Measurements from ENCODE around the gene GOLIM4. TPM values are rescaled to one million over a fixed set of nuclear protein-coding genes. Genes with fewer than 3 reads are reported as not detected.

GOLIM4 gene
- total and polyA plus RNA-seq, 2 experiments from 2014 or later, result 34.4 to 50.5 TPM

- Histone ChIP-seq H3K27me3 (ENCODE audit: insufficient read depth) (no peaks in the 10 kb centered on the region), H3K27ac (ENCODE audit: low read depth) (no peak overlapping the region), H3K4me3 (no peak overlapping the region), H2AFZ (no peak overlapping the region), H3F3A (replicated peaks; ENCODE audit: low read depth) (no peaks in the 10 kb centered on the region), H4K20me1 (replicated peaks; ENCODE audit: insufficient read depth) (no peaks in the 10 kb centered on the region), H3K4me2 (no peak overlapping the region), H3K9me2 (ENCODE audit: insufficient read depth) (no peaks in the 10 kb centered on the region; the same call in none of the 2 replicates), H3K79me2 (replicated peaks; ENCODE audit: insufficient read depth) (no peaks in the 10 kb centered on the region), H3K36me3 (ENCODE audit: insufficient read depth) (no peaks in the 10 kb centered on the region), H3K4me1 (ENCODE audit: insufficient read depth) (no peaks in the 10 kb centered on the region)
- ATAC-seq (no peak), DNase-seq (ENCODE audit: low spot score) (no peak)
- Mint-ChIP-seq H3K27ac (no peak overlapping the region), H3K4me1 (no peaks in the 10 kb centered on the region; the same call in 2 of the 3 replicates), H3K9me3 (no peaks in the 10 kb centered on the region), H3K27me3 (ENCODE audit: insufficient read depth, low read depth, poor library complexity) (no peaks in the 10 kb centered on the region), H3K4me3 (no peak overlapping the region), H3K36me3 (ENCODE audit: low read depth) (no peaks in the 10 kb centered on the region)
- TF ChIP-seq CTCF (conservative IDR thresholded peaks at IDR 0.05; ENCODE audit: low read depth in 2 of 2), result no peak
- TF ChIP-seq JUNB (IDR thresholded peaks at IDR 0.05; ENCODE audit: unreplicated experiment), result no peak
- no peak for TF ChIP-seq ZNF462 (CRISPR knock-in tag; IDR thresholded peaks at IDR 0.05)
Measured at GRCh38 chr3:167967257-167968036, 128.3 kb downstream of the GOLIM4 start.
